HEK293T (cell line): Measurements from ENCODE around the gene SLC2A13.

Experiments used
- ARNT ChIP-seq: fragments of 450-650 bp; IDR thresholded peaks from 2 replicates; pipeline ENCODE4 v1.6.1; 2017; ENCODE audit warnings: mild to moderate bottlenecking
- CTBP1 ChIP-seq: fragments of 450-650 bp; IDR thresholded peaks from 2 replicates; pipeline ENCODE4 v1.6.1; 2016; ENCODE audit warnings: borderline replicate concordance
- FOXA1 ChIP-seq: fragments of 450-650 bp; IDR thresholded peaks from 2 replicates; pipeline ENCODE4 v1.6.1; 2016; ENCODE audit warnings: mild to moderate bottlenecking
- FOXK2 ChIP-seq: fragments of 450-650 bp; IDR thresholded peaks from 2 replicates; pipeline ENCODE4 v1.6.1; 2016; ENCODE audit warnings: mild to moderate bottlenecking
- HDGF ChIP-seq: fragments of 450-650 bp; IDR thresholded peaks from 2 replicates; pipeline ENCODE4 v1.6.1; 2017; ENCODE audit warnings: antibody characterized with exemption, borderline replicate concordance
- L3MBTL2 ChIP-seq: fragments of 450-650 bp; conservative IDR thresholded peaks from 2 replicates; pipeline ENCODE4 v1.6.1; 2016; ENCODE audit warnings: mild to moderate bottlenecking
- LEF1 ChIP-seq: fragments of 450-650 bp; IDR thresholded peaks from 2 replicates; pipeline ENCODE4 v1.6.1; 2017; ENCODE audit warnings: mild to moderate bottlenecking, borderline replicate concordance
- PKNOX1 ChIP-seq: fragments of 450-650 bp; IDR thresholded peaks from 2 replicates; pipeline ENCODE4 v1.6.1; 2016
- SP1 ChIP-seq: fragments of 450-650 bp; IDR thresholded peaks from 2 replicates; pipeline ENCODE4 v1.6.1; 2017
- SUZ12 ChIP-seq: fragments of 450-650 bp; IDR thresholded peaks from 2 replicates; pipeline ENCODE4 v1.6.1; 2016; ENCODE audit warnings: mild to moderate bottlenecking
- TARDBP ChIP-seq: fragments of 450-650 bp; IDR thresholded peaks from 2 replicates; pipeline ENCODE4 v1.6.1; 2016
- ZNF384 ChIP-seq: fragments of 450-650 bp; IDR thresholded peaks from 2 replicates; pipeline ENCODE4 v1.6.1; 2016

GRCh38 chr12:39988574-39988973 lies 117.3 kb downstream of the SLC2A13 start:
- no peak for TF ChIP-seq SP1
- TF ChIP-seq TARDBP: no peak
- TF ChIP-seq SUZ12: no peak
- no peak for TF ChIP-seq FOXA1
- no peak for TF ChIP-seq CTBP1
- TF ChIP-seq ZNF384: no peak
- TF ChIP-seq L3MBTL2: no peak
- no peak for TF ChIP-seq HDGF
- TF ChIP-seq LEF1: no peak
- TF ChIP-seq FOXK2: no peak
- TF ChIP-seq PKNOX1: no peak
- no peak for TF ChIP-seq ARNT
